ENCODE results near the gene SRGN. TPM values are rescaled to one million over a fixed set of nuclear protein-coding genes. Genes with fewer than 3 reads are reported as not detected.
A peak's percentile ranks its signal among the peaks of the same experiment; 100 is the strongest.

The SRGN gene
- total RNA-seq, 2 experiments from 2014 or later, result 342 to 353 TPM

GRCh38 chr10:69088801-69089501 lies 1.0 kb downstream of the SRGN start:
- H3K4me3 Mint-ChIP-seq, result peak overlapping the region; percentile 94
- ATAC-seq (ENCODE audit: poor library complexity) (peak; percentile 27), DNase-seq (peak in 6 of 14 experiments; percentile 16 to 97 (median 68))
- Histone ChIP-seq H3K27me3 (ENCODE audit: control insufficient read depth in 1 of 2, insufficient read depth in 2 of 2, low read length in 2 of 2) (no peaks in the 10 kb centered on the region), H3K36me3 (ENCODE audit: insufficient read depth, low read length) (no peaks in the 10 kb centered on the region), H3K9me3 (ENCODE audit: control insufficient read depth in 1 of 2, insufficient read depth in 1 of 2, low read length in 2 of 2) (no peaks in the 10 kb centered on the region), H3K4me1 (ENCODE audit: insufficient read depth, low read length) (peaks cover 60% of the 10 kb centered on the region), H3K4me3 (ENCODE audit: low read length) (peak overlapping the region; percentile 59), H3K27ac (ENCODE audit: low read depth in 1 of 2, low read length in 2 of 2) (peak overlapping the region; percentile 94 to 98)
- ChIA-PET CTCF (no interaction called here), POLR2A (interaction anchor here (1.2 to 2.5 kb wide), 8 partner anchors 26 to 132 kb away, joined by 3 to 38 read pairs (median 8); partner anchors contain the start of genes DDX21 and KIFBP)
- H3K27me3 Mint-ChIP-seq, result no peaks in the 10 kb centered on the region
- H3K9me3 Mint-ChIP-seq, result no peaks in the 10 kb centered on the region
- H3K27ac Mint-ChIP-seq, result peak overlapping the region; percentile 94
- TF ChIP-seq, protein P1, sequence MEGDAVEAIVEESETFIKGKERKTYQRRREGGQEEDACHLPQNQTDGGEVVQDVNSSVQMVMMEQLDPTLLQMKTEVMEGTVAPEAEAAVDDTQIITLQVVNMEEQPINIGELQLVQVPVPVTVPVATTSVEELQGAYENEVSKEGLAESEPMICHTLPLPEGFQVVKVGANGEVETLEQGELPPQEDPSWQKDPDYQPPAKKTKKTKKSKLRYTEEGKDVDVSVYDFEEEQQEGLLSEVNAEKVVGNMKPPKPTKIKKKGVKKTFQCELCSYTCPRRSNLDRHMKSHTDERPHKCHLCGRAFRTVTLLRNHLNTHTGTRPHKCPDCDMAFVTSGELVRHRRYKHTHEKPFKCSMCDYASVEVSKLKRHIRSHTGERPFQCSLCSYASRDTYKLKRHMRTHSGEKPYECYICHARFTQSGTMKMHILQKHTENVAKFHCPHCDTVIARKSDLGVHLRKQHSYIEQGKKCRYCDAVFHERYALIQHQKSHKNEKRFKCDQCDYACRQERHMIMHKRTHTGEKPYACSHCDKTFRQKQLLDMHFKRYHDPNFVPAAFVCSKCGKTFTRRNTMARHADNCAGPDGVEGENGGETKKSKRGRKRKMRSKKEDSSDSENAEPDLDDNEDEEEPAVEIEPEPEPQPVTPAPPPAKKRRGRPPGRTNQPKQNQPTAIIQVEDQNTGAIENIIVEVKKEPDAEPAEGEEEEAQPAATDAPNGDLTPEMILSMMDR (IDR thresholded peaks at IDR 0.05), result no peak
- H3K4me1 Mint-ChIP-seq (ENCODE audit: low read depth), result peaks cover 70% of the 10 kb centered on the region
- intact Hi-C loops (cut with DNase I, micrococcal nuclease), result no loop called here
- H3K36me3 Mint-ChIP-seq (ENCODE audit: low read depth), result peaks cover 37% of the 10 kb centered on the region

DNA sequence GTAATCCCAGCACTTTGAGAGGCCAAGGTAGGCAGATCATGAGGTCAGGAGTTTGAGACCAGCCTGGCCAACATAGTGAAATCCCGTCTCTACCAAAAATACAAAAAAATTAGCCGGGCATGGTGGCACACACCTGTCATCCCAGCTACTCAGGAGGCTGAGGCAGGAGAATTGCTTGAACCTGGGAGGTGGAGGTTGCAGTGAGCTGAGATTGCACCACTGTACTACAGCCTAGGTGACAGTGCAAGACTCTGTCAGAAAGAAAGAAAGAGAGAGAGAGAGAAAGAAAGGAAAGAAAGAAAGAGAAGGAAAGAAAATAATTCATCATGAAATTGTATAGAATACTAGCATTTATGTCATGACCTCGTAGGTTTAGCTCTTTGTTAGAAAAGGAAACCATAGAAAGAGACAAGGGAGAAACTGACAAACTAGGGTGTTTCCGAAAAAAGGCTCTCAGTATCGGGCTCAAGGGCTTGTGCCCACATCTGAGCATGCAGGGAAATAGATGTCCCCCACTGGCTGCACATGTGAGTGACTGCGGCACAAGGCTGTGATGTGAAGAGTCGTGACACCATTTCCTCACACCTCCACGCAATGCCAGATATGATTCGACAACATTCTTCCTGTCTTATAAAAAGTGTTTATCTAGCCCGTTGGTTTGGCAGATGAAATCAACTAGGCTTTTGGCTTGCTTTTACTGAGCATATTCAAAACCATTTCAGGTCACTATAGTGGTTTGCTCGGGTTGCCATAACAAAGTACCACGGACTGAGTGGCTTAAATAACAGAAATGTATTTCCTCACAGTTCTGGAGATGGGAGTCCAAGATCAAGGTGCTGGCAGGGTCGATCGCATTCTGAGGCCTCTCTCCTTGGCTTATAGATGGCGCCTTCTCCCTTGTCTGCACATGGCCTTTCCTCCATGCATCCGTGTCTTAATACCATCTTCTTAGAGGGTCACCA lies 2.0 kb downstream of the SRGN start:
- H3K4me1 ChIP-seq (ENCODE audit: insufficient read depth, low read length), result peaks cover 65% of the 10 kb centered on the region
- H3K27me3 ChIP-seq (ENCODE audit: control insufficient read depth in 1 of 2, insufficient read depth in 2 of 2, low read length in 2 of 2), result no peaks in the 10 kb centered on the region
- ChIA-PET POLR2A (interaction anchor here (0.6 to 2.9 kb wide), 7 partner anchors 28 to 134 kb away, joined by 3 to 9 read pairs (median 4); partner anchors contain the start of gene DDX21), CTCF (interaction anchor here (1.0 kb wide), 1 partner anchor 85 kb away, joined by 5 read pairs; no protein-coding TSS in a partner anchor)
- Mint-ChIP-seq H3K27ac (peak overlapping the region; percentile 94), H3K4me1 (ENCODE audit: low read depth) (peaks cover 70% of the 10 kb centered on the region), H3K27me3 (no peaks in the 10 kb centered on the region), H3K36me3 (ENCODE audit: low read depth) (peaks cover 37% of the 10 kb centered on the region), H3K9me3 (no peaks in the 10 kb centered on the region), H3K4me3 (peak overlapping the region; percentile 94)
- H3K27ac ChIP-seq (ENCODE audit: low read depth in 1 of 2, low read length in 2 of 2), result peak overlapping the region; percentile 94 to 98
- peak overlapping the region; percentile 59 for H3K4me3 ChIP-seq (ENCODE audit: low read length)
- TF ChIP-seq, protein P1 (IDR thresholded peaks at IDR 0.05), result no peak
- intact Hi-C loops (cut with DNase I, micrococcal nuclease), result loop anchor here (1.0 to 2.0 kb wide), 2 partner anchors 45 to 133 kb away; partner anchors contain the start of gene DDX21 (in 1 of the 2)
- no peaks in the 10 kb centered on the region for H3K9me3 ChIP-seq (ENCODE audit: control insufficient read depth in 1 of 2, insufficient read depth in 1 of 2, low read length in 2 of 2)
- ATAC-seq (ENCODE audit: poor library complexity), result peak; percentile 63
- no peaks in the 10 kb centered on the region for H3K36me3 ChIP-seq (ENCODE audit: insufficient read depth, low read length)
- peak; percentile 23 to 96 (median 59) for DNase-seq

- H3K27ac Mint-ChIP-seq, result peak overlapping the region; percentile 94
- peak overlapping the region; percentile 59 for H3K4me3 ChIP-seq (ENCODE audit: low read length)
- H3K9me3 ChIP-seq (ENCODE audit: control insufficient read depth in 1 of 2, insufficient read depth in 1 of 2, low read length in 2 of 2), result no peaks in the 10 kb centered on the region
- peak in 3 of 14 experiments; percentile 16 to 43 (median 32) for DNase-seq
- CTCF ChIA-PET, result interaction anchor here (1.1 to 7.3 kb wide), 2 partner anchors 24 to 85 kb away, joined by 3 to 57 read pairs; no protein-coding TSS in a partner anchor
- H3K36me3 Mint-ChIP-seq (ENCODE audit: low read depth), result peaks cover 43% of the 10 kb centered on the region
- H3K27me3 Mint-ChIP-seq, result no peaks in the 10 kb centered on the region
- H3K27ac ChIP-seq (ENCODE audit: low read depth in 1 of 2, low read length in 2 of 2), result peak overlapping the region; percentile 94 to 98
- no peaks in the 10 kb centered on the region for H3K36me3 ChIP-seq (ENCODE audit: insufficient read depth, low read length)
- ATAC-seq (ENCODE audit: poor library complexity), result no peak
- peaks cover 73% of the 10 kb centered on the region for H3K4me1 ChIP-seq (ENCODE audit: insufficient read depth, low read length)
- peaks cover 67% of the 10 kb centered on the region for H3K4me1 Mint-ChIP-seq (ENCODE audit: low read depth)
- TF ChIP-seq, protein P1 (IDR thresholded peaks at IDR 0.05), result no peak
- no peaks in the 10 kb centered on the region for H3K27me3 ChIP-seq (ENCODE audit: control insufficient read depth in 1 of 2, insufficient read depth in 2 of 2, low read length in 2 of 2)
- intact Hi-C loops (cut with DNase I, micrococcal nuclease), result loop anchor here (1.0 to 2.0 kb wide), 2 partner anchors 45 to 134 kb away; partner anchors contain the start of gene DDX21 (in 1 of the 2)
- POLR2A ChIA-PET, result interaction anchor here (1.4 to 5.3 kb wide), 6 partner anchors 28 to 135 kb away, joined by 3 to 54 read pairs (median 7); partner anchors contain the start of genes DDX21 and SUPV3L1
- no peaks in the 10 kb centered on the region for H3K9me3 Mint-ChIP-seq
- peak overlapping the region; percentile 94 for H3K4me3 Mint-ChIP-seq
Measured at GRCh38 chr10:69090685-69091084, 2.8 kb downstream of the SRGN start.

All from CD4-positive, alpha-beta T cell (primary cell).